ENCODE results near the gene NANP.
"Not testable (repeated sequence)": the region's sequence is repeated elsewhere in the genome, so short reads cannot be mapped to it uniquely, and the experiment has no call there.

The NANP gene

DNA sequence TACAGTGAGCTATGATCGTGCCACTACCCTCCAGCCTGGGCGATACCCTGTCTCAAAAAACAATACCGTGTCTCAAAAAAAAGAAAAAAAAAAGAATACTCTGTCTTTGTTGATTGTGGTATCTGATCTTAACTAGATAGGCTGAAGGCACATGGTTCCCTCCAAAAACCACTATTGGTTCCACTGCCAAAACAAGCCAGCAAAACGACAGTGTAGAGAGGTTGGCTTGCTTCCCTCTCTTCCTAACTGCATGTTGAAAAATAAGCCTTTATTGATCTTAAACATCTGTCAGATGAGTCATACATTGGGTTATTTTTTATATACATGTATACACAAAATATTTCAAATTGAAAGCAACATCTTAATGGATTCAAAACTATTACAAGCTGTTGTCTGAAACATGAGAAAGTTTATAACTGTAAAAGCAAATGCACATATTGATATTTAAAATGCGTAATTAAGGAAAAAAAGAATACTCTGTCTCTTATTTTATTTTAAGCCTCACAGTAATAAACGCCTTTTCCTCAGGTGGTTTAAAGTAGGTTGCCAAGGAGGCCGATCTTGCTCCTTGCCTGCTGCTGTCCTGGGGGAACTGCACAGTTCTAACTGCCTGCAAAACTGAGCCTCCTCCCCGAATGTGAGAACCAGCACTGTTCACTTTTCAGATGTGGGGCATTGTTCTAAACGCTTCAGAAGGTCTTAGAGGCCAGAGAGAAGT is 31.5 kb downstream of the NANP start:
- Histone ChIP-seq H3K4me3 (IDR thresholded peaks at IDR 0.05; ENCODE audit: insufficient read depth, low read depth, low read length) (no peak overlapping the region), H3K4me1 (ENCODE audit: low read depth, poor library complexity, severe bottlenecking) (no peaks in the 10 kb centered on the region), H4K20me1 (ENCODE audit: insufficient read depth) (no peaks in the 10 kb centered on the region), H3K36me3 (ENCODE audit: insufficient read depth) (no peaks in the 10 kb centered on the region), H3K27me3 (ENCODE audit: insufficient read depth, low read depth) (no peaks in the 10 kb centered on the region), H3K79me2 (ENCODE audit: insufficient read depth, low read depth) (no peaks in the 10 kb centered on the region), H3K9ac (no peak overlapping the region), H3K27ac (no peak overlapping the region), H3K4me2 (no peak overlapping the region), H2AFZ (ENCODE audit: low read depth) (no peak overlapping the region)
- TF ChIP-seq, protein P1, sequence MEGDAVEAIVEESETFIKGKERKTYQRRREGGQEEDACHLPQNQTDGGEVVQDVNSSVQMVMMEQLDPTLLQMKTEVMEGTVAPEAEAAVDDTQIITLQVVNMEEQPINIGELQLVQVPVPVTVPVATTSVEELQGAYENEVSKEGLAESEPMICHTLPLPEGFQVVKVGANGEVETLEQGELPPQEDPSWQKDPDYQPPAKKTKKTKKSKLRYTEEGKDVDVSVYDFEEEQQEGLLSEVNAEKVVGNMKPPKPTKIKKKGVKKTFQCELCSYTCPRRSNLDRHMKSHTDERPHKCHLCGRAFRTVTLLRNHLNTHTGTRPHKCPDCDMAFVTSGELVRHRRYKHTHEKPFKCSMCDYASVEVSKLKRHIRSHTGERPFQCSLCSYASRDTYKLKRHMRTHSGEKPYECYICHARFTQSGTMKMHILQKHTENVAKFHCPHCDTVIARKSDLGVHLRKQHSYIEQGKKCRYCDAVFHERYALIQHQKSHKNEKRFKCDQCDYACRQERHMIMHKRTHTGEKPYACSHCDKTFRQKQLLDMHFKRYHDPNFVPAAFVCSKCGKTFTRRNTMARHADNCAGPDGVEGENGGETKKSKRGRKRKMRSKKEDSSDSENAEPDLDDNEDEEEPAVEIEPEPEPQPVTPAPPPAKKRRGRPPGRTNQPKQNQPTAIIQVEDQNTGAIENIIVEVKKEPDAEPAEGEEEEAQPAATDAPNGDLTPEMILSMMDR (conservative IDR thresholded peaks at IDR 0.05; ENCODE audit: low read depth, low read length) = no peak

DNA sequence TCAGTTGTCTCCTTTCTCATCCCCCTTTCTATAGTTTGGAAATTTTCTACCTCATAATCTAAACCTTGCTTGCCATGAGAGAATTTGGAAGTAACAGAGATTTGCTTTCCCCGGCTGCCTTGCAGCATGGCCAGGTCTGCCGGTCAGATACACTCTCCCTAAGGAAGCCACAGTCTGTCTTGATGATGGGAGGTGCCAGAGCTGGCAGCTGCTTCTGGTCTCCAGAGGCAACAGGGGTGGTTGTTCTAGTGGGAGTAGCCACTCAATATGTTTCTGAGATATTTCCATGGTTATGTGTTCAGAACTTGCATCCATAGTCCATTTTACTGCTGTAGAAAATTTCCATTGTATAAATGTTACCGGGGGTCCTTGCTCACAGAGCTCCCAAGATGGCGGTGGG is 33.0 kb downstream of the NANP start:
- not testable (repeated sequence) for H3K4me3 ChIP-seq (IDR thresholded peaks at IDR 0.05; ENCODE audit: insufficient read depth, low read depth, low read length); H3K9ac ChIP-seq; H3K27me3 ChIP-seq (ENCODE audit: insufficient read depth, low read depth); H4K20me1 ChIP-seq (ENCODE audit: insufficient read depth); H3K36me3 ChIP-seq (ENCODE audit: insufficient read depth); H3K4me1 ChIP-seq (ENCODE audit: low read depth, poor library complexity, severe bottlenecking); H3K79me2 ChIP-seq (ENCODE audit: insufficient read depth, low read depth); H3K4me2 ChIP-seq; H2AFZ ChIP-seq (ENCODE audit: low read depth); H3K27ac ChIP-seq

DNA sequence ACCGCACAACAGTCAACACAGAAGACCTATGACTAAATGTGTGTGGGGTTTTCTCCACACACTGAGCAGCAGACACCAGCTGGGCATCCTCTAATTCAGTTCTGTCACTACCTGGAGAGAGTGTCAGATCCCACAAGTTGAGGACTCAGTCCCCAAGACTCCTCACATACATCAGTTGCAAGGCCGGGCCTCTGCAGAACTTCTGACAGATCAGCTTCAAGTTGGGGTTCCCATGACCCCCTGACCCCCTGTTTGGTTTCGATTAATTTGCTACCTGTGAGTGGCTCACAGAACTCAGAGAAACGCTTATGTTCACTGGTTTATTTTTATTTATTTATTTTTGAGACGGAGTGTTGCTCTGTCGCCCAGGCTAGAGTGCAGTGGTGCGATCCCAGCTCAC is 35.3 kb downstream of the NANP start:
- H3K36me3 ChIP-seq (ENCODE audit: insufficient read depth) = no peaks in the 10 kb centered on the region
- H3K4me2 ChIP-seq = no peak overlapping the region
- TF ChIP-seq, protein P1 (conservative IDR thresholded peaks at IDR 0.05; ENCODE audit: low read depth, low read length) = no peak
- H3K4me3 ChIP-seq (IDR thresholded peaks at IDR 0.05; ENCODE audit: insufficient read depth, low read depth, low read length) = no peak overlapping the region
- no peak overlapping the region for H3K9ac ChIP-seq
- no peaks in the 10 kb centered on the region for H4K20me1 ChIP-seq (ENCODE audit: insufficient read depth)
- H2AFZ ChIP-seq (ENCODE audit: low read depth) = no peak overlapping the region
- no peaks in the 10 kb centered on the region for H3K79me2 ChIP-seq (ENCODE audit: insufficient read depth, low read depth)
- no peak overlapping the region for H3K27ac ChIP-seq
- H3K27me3 ChIP-seq (ENCODE audit: insufficient read depth, low read depth) = no peaks in the 10 kb centered on the region
- no peaks in the 10 kb centered on the region for H3K4me1 ChIP-seq (ENCODE audit: low read depth, poor library complexity, severe bottlenecking)

DNA sequence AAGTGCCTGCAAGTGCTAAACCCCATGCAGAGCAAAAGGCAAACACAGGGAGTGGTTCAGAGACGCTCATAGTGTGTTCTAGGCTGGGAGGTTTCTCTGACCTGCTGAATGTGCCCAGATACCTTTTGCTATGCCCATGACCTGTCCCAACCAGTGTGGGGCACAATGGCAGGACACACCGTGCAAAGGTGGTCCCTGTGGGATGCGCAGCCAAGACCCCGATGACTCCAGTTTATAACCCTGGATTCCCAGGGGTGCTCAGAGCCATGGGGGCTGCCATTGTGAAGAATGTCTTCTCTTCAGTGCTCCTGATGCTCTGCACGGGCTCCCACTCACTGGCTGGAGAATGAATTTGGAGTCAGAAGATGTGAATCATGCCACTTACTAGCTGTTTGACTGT is 36.3 kb downstream of the NANP start:
- TF ChIP-seq, protein P1 (conservative IDR thresholded peaks at IDR 0.05; ENCODE audit: low read depth, low read length) = no peak
- Histone ChIP-seq H2AFZ (ENCODE audit: low read depth) (no peak overlapping the region), H3K4me2 (no peak overlapping the region), H4K20me1 (ENCODE audit: insufficient read depth) (no peaks in the 10 kb centered on the region), H3K36me3 (ENCODE audit: insufficient read depth) (no peaks in the 10 kb centered on the region), H3K9ac (no peak overlapping the region), H3K27me3 (ENCODE audit: insufficient read depth, low read depth) (no peaks in the 10 kb centered on the region), H3K4me1 (ENCODE audit: low read depth, poor library complexity, severe bottlenecking) (no peaks in the 10 kb centered on the region), H3K27ac (no peak overlapping the region), H3K4me3 (IDR thresholded peaks at IDR 0.05; ENCODE audit: insufficient read depth, low read depth, low read length) (no peak overlapping the region), H3K79me2 (ENCODE audit: insufficient read depth, low read depth) (no peaks in the 10 kb centered on the region)

DNA sequence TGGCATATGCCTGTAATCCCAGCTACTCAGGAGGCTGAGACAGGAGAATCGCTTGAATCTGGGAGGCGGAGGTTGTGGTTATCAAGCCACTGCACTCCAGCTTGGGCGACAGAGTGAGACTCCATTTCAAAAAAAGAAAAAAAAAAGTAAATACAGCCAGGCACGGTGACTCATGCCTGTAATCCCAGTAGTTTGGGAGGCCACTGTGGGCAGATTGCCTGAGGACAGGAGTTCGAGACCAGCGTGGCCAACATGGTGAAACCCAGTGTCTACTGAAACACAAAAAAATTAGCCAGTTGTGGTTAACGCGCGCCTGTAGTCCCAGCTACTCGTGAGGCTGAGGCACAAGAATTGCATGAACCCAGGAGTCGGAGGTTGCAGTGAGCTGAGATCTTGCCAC is 36.9 kb downstream of the NANP start:
- TF ChIP-seq, protein P1 (conservative IDR thresholded peaks at IDR 0.05; ENCODE audit: low read depth, low read length) = no peak

More for the DNA sequence above, 36.9 kb downstream of the NANP start:
- Histone ChIP-seq H3K27ac (no peak overlapping the region), H2AFZ (ENCODE audit: low read depth) (no peak overlapping the region), H3K4me2 (no peak overlapping the region), H3K4me3 (IDR thresholded peaks at IDR 0.05; ENCODE audit: insufficient read depth, low read depth, low read length) (no peak overlapping the region), H3K79me2 (ENCODE audit: insufficient read depth, low read depth) (no peaks in the 10 kb centered on the region), H3K36me3 (ENCODE audit: insufficient read depth) (no peaks in the 10 kb centered on the region), H3K9ac (no peak overlapping the region), H3K27me3 (ENCODE audit: insufficient read depth, low read depth) (no peaks in the 10 kb centered on the region), H3K4me1 (ENCODE audit: low read depth, poor library complexity, severe bottlenecking) (no peaks in the 10 kb centered on the region), H4K20me1 (ENCODE audit: insufficient read depth) (no peaks in the 10 kb centered on the region)
